ENCODE data around the gene CTNNA1.

- TF ChIP-seq, protein P1, sequence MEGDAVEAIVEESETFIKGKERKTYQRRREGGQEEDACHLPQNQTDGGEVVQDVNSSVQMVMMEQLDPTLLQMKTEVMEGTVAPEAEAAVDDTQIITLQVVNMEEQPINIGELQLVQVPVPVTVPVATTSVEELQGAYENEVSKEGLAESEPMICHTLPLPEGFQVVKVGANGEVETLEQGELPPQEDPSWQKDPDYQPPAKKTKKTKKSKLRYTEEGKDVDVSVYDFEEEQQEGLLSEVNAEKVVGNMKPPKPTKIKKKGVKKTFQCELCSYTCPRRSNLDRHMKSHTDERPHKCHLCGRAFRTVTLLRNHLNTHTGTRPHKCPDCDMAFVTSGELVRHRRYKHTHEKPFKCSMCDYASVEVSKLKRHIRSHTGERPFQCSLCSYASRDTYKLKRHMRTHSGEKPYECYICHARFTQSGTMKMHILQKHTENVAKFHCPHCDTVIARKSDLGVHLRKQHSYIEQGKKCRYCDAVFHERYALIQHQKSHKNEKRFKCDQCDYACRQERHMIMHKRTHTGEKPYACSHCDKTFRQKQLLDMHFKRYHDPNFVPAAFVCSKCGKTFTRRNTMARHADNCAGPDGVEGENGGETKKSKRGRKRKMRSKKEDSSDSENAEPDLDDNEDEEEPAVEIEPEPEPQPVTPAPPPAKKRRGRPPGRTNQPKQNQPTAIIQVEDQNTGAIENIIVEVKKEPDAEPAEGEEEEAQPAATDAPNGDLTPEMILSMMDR (IDR thresholded peaks at IDR 0.05) = no peak
- no peak for TF ChIP-seq POLR2A (IDR thresholded peaks at IDR 0.05)
Observed at GRCh38 chr5:138738399-138738798, 14.8 kb upstream of the CTNNA1 start.

All from adrenal gland (tissue), 5 donors.